Activated naive CD8-positive, alpha-beta T cell (primary cell): ENCODE data around the gene TIE1.

Source experiments
- H3K27ac Mint-ChIP-seq: one replicate; pipeline ENCODE4 v1.8.0; 2021; ENCODE audit warnings: mixed read lengths
- H3K27me3 Mint-ChIP-seq: one replicate; pipeline ENCODE4 v1.8.0; 2021; ENCODE audit warnings: mixed read lengths
- H3K36me3 Mint-ChIP-seq: one replicate; pipeline ENCODE4 v1.8.0; 2021; ENCODE audit warnings: mixed read lengths
- H3K4me1 Mint-ChIP-seq: one replicate; pipeline ENCODE4 v1.8.0; 2021; ENCODE audit warnings: low read depth, mixed read lengths
- H3K4me3 Mint-ChIP-seq: one replicate; pipeline ENCODE4 v1.8.0; 2021; ENCODE audit warnings: mild to moderate bottlenecking, mixed read lengths
- H3K9me3 Mint-ChIP-seq: one replicate; pipeline ENCODE4 v1.8.0; 2021; ENCODE audit warnings: low read depth, mixed read lengths

The TIE1 gene

GRCh38 chr1:43348343-43348808 lies 47.6 kb downstream of the TIE1 start:
- no peak overlapping the region for H3K27ac Mint-ChIP-seq
- H3K27me3 Mint-ChIP-seq = no peaks in the 10 kb centered on the region
- H3K9me3 Mint-ChIP-seq = no peaks in the 10 kb centered on the region
- peaks cover 2% of the 10 kb centered on the region for H3K4me1 Mint-ChIP-seq
- H3K4me3 Mint-ChIP-seq = no peak overlapping the region
- H3K36me3 Mint-ChIP-seq = peaks cover 2% of the 10 kb centered on the region

GRCh38 chr1:43348809-43349593 lies 48.2 kb downstream of the TIE1 start:
- Mint-ChIP-seq H3K4me1 (peaks cover 2% of the 10 kb centered on the region), H3K27me3 (no peaks in the 10 kb centered on the region), H3K9me3 (no peaks in the 10 kb centered on the region), H3K36me3 (peaks cover 3% of the 10 kb centered on the region), H3K27ac (peak overlapping the region; percentile 69), H3K4me3 (peak overlapping the region; percentile 64)

GRCh38 chr1:43349594-43350306 lies 49.0 kb downstream of the TIE1 start:
- H3K27ac Mint-ChIP-seq = peak overlapping the region; percentile 69

GRCh38 chr1:43350976-43351375 lies 50.2 kb downstream of the TIE1 start:
- H3K4me3 Mint-ChIP-seq = no peak overlapping the region
- peaks cover 10% of the 10 kb centered on the region for H3K36me3 Mint-ChIP-seq
- H3K9me3 Mint-ChIP-seq = no peaks in the 10 kb centered on the region
- H3K27me3 Mint-ChIP-seq = no peaks in the 10 kb centered on the region
- no peak overlapping the region for H3K27ac Mint-ChIP-seq
- peaks cover 2% of the 10 kb centered on the region for H3K4me1 Mint-ChIP-seq

More at GRCh38 chr1:43349594-43350306, 49.0 kb downstream of the TIE1 start:
- H3K36me3 Mint-ChIP-seq = peaks cover 10% of the 10 kb centered on the region
- H3K4me3 Mint-ChIP-seq = peak overlapping the region; percentile 64
- no peaks in the 10 kb centered on the region for H3K27me3 Mint-ChIP-seq
- H3K9me3 Mint-ChIP-seq = no peaks in the 10 kb centered on the region
- peaks cover 2% of the 10 kb centered on the region for H3K4me1 Mint-ChIP-seq

GRCh38 chr1:43351421-43352350 lies 50.9 kb downstream of the TIE1 start:
- Mint-ChIP-seq H3K36me3 (peaks cover 10% of the 10 kb centered on the region), H3K27me3 (no peaks in the 10 kb centered on the region)

GRCh38 chr1:43352351-43352705 lies 51.5 kb downstream of the TIE1 start:
- peaks cover 10% of the 10 kb centered on the region for H3K36me3 Mint-ChIP-seq
- H3K27ac Mint-ChIP-seq = no peak overlapping the region
- peaks cover 3% of the 10 kb centered on the region for H3K4me1 Mint-ChIP-seq
- no peak overlapping the region for H3K4me3 Mint-ChIP-seq
- H3K27me3 Mint-ChIP-seq = no peaks in the 10 kb centered on the region
- no peaks in the 10 kb centered on the region for H3K9me3 Mint-ChIP-seq

More at GRCh38 chr1:43351421-43352350, 50.9 kb downstream of the TIE1 start:
- Mint-ChIP-seq H3K27ac (no peak overlapping the region), H3K4me1 (peaks cover 2% of the 10 kb centered on the region), H3K9me3 (no peaks in the 10 kb centered on the region), H3K4me3 (no peak overlapping the region)

GRCh38 chr1:43352881-43353280 lies 52.1 kb downstream of the TIE1 start:
- Mint-ChIP-seq H3K36me3 (peaks cover 10% of the 10 kb centered on the region), H3K9me3 (no peaks in the 10 kb centered on the region), H3K27me3 (no peaks in the 10 kb centered on the region), H3K4me3 (no peak overlapping the region), H3K4me1 (peaks cover 6% of the 10 kb centered on the region), H3K27ac (no peak overlapping the region)

GRCh38 chr1:43354471-43354870 lies 53.7 kb downstream of the TIE1 start:
- Mint-ChIP-seq H3K9me3 (no peaks in the 10 kb centered on the region), H3K27me3 (no peaks in the 10 kb centered on the region), H3K27ac (no peak overlapping the region), H3K36me3 (peaks cover 10% of the 10 kb centered on the region), H3K4me1 (peaks cover 13% of the 10 kb centered on the region), H3K4me3 (no peak overlapping the region)

- H3K4me1 Mint-ChIP-seq = peaks cover 17% of the 10 kb centered on the region
- peaks cover 10% of the 10 kb centered on the region for H3K36me3 Mint-ChIP-seq
- no peak overlapping the region for H3K27ac Mint-ChIP-seq
These were observed 54.2 kb downstream of the TIE1 start for GRCh38 chr1:43354936-43355335.

GRCh38 chr1:43357251-43357650 lies 56.5 kb downstream of the TIE1 start:
- peak overlapping the region; percentile 94 for H3K4me3 Mint-ChIP-seq

More at GRCh38 chr1:43354936-43355335, 54.2 kb downstream of the TIE1 start:
- no peaks in the 10 kb centered on the region for H3K27me3 Mint-ChIP-seq
- H3K4me3 Mint-ChIP-seq = no peak overlapping the region
- H3K9me3 Mint-ChIP-seq = no peaks in the 10 kb centered on the region

GRCh38 chr1:43358121-43358745 lies 57.5 kb downstream of the TIE1 start:
- H3K9me3 Mint-ChIP-seq = no peaks in the 10 kb centered on the region
- peaks cover 13% of the 10 kb centered on the region for H3K36me3 Mint-ChIP-seq
- H3K27ac Mint-ChIP-seq = peak overlapping the region; percentile 76
- no peaks in the 10 kb centered on the region for H3K27me3 Mint-ChIP-seq
- H3K4me1 Mint-ChIP-seq = peaks cover 18% of the 10 kb centered on the region
- peak overlapping the region; percentile 94 for H3K4me3 Mint-ChIP-seq

More at GRCh38 chr1:43357251-43357650, 56.5 kb downstream of the TIE1 start:
- peaks cover 18% of the 10 kb centered on the region for H3K4me1 Mint-ChIP-seq
- peaks cover 13% of the 10 kb centered on the region for H3K36me3 Mint-ChIP-seq
- no peaks in the 10 kb centered on the region for H3K27me3 Mint-ChIP-seq
- no peaks in the 10 kb centered on the region for H3K9me3 Mint-ChIP-seq
- no peak overlapping the region for H3K27ac Mint-ChIP-seq

GRCh38 chr1:43358746-43359693 lies 58.2 kb downstream of the TIE1 start, which contains the start of gene CDC20:
TSS of gene CDC20 (plus strand) at chr1:43358981. CDS start at chr1:43359216, 235 bp downstream.
- H3K4me1 Mint-ChIP-seq = peaks cover 18% of the 10 kb centered on the region
- H3K27me3 Mint-ChIP-seq = no peaks in the 10 kb centered on the region
- no peaks in the 10 kb centered on the region for H3K9me3 Mint-ChIP-seq
- H3K27ac Mint-ChIP-seq = peak within 1 kb of the TSS; percentile 76
- peak within 1 kb of the TSS; percentile 94 for H3K4me3 Mint-ChIP-seq
- peaks cover 13% of the 10 kb centered on the region for H3K36me3 Mint-ChIP-seq

GRCh38 chr1:43359696-43360095 lies 58.9 kb downstream of the TIE1 start:
- H3K27me3 Mint-ChIP-seq = no peaks in the 10 kb centered on the region
- H3K4me1 Mint-ChIP-seq = peaks cover 18% of the 10 kb centered on the region
- H3K36me3 Mint-ChIP-seq = peaks cover 8% of the 10 kb centered on the region
- no peaks in the 10 kb centered on the region for H3K9me3 Mint-ChIP-seq
- H3K4me3 Mint-ChIP-seq = peak overlapping the region; percentile 94
- H3K27ac Mint-ChIP-seq = peak overlapping the region; percentile 68
